ENCODE results near the gene SLC25A11. TPM values are rescaled to one million over a fixed set of nuclear protein-coding genes. Genes with fewer than 3 reads are reported as not detected.

SLC25A11 gene
- total RNA-seq, 3 donors from 2014 or later: 89.7 to 102 (median 98.1) TPM

DNA sequence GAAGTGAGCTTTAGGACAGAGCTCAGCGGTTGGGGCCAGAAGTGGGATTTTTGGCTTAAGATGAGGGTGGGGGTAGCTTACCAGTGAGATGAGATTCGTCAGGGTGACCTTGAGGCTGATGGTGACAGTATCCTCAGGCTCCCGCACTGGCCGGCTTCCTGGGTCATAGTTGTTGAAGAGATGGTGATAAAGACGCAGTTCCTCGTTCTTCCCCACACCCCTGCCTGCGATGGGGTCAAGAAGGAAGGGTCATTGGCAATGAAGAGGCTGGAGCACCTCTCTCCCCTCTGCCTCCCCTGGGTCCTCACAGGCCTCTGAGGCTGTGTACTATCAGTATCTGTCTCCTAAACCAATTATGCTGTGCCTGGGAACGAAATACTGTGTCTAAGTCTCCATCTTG lies 37.3 kb downstream of the SLC25A11 start:
- ATAC-seq (no peak), DNase-seq (no peak)
- Mint-ChIP-seq H3K4me3 (peak overlapping the region; percentile 34), H3K36me3 (ENCODE audit: insufficient read depth) (no peaks in the 10 kb centered on the region), H3K4me1 (ENCODE audit: low read depth) (peaks cover 34% of the 10 kb centered on the region), H3K27me3 (ENCODE audit: low read depth) (no peaks in the 10 kb centered on the region), H3K9me3 (no peaks in the 10 kb centered on the region)

DNA sequence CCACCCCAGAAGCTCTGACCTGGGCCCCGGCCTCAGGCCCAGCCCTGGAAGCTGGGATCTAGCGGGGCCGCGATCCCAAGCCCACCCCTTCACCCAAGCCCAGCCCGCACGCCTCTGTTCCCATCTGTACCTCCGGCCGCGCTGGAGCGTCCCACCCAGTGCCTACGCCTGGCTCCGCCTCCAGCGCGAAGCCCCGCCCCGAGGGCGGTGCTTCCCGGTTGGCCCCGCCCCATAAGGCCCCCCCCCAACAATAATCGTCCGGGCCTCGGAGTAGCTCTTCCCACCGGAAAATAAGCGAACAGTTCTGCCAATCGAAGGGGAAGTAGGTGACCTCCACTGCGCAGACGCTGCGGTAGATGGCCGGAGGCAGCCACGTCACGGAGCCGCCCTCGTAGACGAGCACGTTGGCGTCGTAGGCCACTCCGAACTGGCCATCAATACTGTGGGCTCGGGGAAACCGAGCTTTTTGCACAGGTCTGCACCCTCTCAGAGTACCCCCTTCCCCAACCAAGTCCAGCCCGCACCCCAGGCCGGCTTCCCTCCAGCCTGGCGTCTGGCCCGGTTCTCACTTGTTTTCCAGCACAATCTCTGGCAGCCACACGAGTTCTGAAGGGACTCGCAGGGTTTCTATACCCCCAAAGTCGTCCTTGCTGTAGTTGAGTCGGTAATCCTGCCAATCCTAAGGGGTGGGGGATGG lies 38.0 kb downstream of the SLC25A11 start:
- Mint-ChIP-seq H3K27me3 (ENCODE audit: low read depth) (no peaks in the 10 kb centered on the region), H3K4me1 (ENCODE audit: low read depth) (peaks cover 34% of the 10 kb centered on the region), H3K36me3 (ENCODE audit: insufficient read depth) (peaks cover 2% of the 10 kb centered on the region), H3K9me3 (no peaks in the 10 kb centered on the region), H3K4me3 (no peak overlapping the region)
- DNase-seq (no peak), ATAC-seq (no peak)

DNA sequence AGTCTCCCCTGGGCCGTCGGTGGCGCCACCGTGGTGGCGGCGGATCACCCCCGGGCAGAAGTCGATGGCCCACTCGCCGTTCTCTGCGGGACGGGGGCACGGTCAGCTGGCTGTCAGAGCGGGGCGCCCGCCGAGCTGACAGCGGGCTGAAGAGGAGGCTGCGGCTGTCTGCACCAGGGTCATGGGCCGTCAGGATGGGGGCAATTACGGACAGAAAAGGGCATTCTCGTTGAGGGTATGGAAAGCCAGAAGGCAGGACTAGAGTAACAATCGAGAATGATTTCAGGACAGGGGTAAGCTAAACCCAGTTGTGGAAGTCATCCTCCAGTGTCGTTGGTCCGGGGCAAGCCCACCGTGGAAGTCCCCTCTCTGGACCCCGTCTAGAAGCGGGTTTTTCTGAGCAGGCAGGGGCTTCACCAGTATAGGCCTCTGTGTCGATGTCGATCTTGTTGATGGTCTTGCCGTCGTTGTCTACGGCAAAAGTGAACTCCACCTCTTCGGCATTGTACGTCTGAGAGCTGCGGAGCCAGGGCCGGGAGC lies 38.7 kb downstream of the SLC25A11 start:
- DNase-seq: no peak
- peaks cover 34% of the 10 kb centered on the region for H3K4me1 Mint-ChIP-seq (ENCODE audit: low read depth)
- no peaks in the 10 kb centered on the region for H3K9me3 Mint-ChIP-seq

DNA sequence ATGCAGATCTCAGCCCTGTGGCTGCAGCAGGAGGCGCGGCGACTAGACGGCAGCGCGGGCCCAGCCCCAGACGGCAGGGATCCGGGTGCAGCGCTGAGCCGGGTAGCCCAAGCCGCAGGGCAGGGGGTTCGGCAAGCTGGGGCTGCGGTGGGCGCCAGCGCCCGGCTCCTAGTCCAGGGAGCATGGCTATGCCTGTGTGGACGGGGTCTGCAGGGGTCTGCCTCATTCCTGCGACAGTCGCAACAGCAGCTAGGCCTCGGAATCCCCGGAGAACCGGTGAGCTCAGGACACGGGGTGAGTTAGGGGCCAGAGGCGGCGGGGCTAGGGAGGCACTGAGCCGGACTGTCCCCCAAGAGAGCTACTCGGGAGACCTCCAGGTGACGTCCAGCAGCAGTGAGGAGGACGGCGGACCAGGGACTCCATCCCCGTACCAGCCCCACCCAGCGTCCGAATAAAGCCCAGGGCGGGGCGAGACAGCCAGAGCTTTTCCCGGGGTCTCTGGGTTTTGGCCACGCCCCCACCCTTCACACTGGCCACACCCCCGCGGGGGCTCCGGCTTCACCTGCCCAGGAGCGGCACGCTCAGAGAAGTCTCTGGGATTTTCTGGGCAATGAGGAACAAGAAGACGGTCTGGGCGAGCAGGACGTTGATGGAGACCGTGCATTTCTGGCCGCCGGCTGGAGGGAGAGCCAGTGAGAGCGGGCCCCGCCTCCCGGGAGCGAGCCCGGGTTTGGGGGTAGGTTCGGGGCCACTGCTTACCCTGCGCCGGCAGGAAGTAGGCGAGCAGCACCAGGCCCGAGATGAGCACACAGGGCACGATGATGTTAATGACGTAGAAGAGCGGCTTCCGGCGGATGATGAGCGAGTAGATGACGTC lies 39.4 kb downstream of the SLC25A11 start:
- Mint-ChIP-seq H3K36me3 (ENCODE audit: insufficient read depth) (peaks cover 5% of the 10 kb centered on the region), H3K4me1 (ENCODE audit: low read depth) (peaks cover 34% of the 10 kb centered on the region), H3K4me3 (peak overlapping the region; percentile 85), H3K27me3 (ENCODE audit: low read depth) (no peaks in the 10 kb centered on the region), H3K9me3 (no peaks in the 10 kb centered on the region)
- no peak for ATAC-seq
- DNase-seq: peak; percentile 46

More for the DNA sequence above, 38.7 kb downstream of the SLC25A11 start:
- Mint-ChIP-seq H3K4me3 (peak overlapping the region; percentile 85), H3K36me3 (ENCODE audit: insufficient read depth) (peaks cover 2% of the 10 kb centered on the region), H3K27me3 (ENCODE audit: low read depth) (no peaks in the 10 kb centered on the region)
- ATAC-seq: no peak

DNA sequence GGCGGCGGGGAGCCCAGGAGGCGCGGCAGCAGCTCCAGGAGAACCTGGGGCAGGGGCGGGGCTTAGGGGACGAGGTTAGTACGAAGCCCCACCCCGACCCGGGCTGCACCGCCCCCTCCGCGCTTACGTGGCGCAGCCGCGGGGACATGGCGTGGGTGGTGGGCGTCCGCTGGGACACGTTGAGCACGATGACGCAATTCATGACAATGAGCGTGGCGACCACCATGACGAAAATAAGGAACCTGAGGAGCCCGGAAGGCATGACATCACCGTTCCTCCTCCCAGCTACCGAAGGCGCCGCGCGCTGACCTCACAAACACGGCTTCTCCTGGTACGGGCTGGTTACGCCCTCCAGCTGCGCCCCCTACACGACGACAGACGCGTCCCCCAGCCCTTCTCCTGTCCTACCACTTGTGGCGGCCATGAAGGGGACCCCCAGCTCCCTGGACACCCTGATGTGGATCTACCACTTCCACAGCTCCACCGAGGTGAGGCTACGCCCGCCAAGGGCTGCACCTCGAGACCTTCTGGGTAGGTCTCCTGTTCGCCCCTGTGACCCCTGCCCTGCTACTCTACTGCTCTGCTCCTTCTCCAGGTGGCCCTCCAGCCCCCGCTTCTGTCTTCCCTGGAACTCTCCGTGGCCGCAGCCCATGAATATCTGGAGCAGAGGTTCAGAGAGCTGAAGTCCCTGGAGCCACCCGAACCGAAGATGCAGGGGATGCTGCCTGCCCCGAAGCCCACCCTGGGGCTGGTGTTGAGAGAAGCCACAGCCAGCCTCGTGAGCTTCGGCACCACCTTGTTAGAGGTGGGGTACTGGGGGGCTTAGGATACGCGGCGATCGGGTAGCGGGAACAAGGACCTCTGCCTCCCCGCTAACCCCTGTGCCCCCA lies 40.3 kb downstream of the SLC25A11 start, which contains the start of gene C17orf107:
C17orf107 (plus strand) TSS at position 196 of the 890 bp plus-strand sequence; CDS start at position 423, 227 bp downstream.
- H3K36me3 Mint-ChIP-seq (ENCODE audit: insufficient read depth): peaks cover 9% of the 10 kb centered on the region
- DNase-seq (peak; percentile 98), ATAC-seq (peak; percentile 84 to 85)
- peaks cover 34% of the 10 kb centered on the region for H3K4me1 Mint-ChIP-seq (ENCODE audit: low read depth)
- no peaks in the 10 kb centered on the region for H3K27me3 Mint-ChIP-seq (ENCODE audit: low read depth)
- H3K4me3 Mint-ChIP-seq: peak within 1 kb of the TSS; percentile 85
- H3K9me3 Mint-ChIP-seq: no peaks in the 10 kb centered on the region

DNA sequence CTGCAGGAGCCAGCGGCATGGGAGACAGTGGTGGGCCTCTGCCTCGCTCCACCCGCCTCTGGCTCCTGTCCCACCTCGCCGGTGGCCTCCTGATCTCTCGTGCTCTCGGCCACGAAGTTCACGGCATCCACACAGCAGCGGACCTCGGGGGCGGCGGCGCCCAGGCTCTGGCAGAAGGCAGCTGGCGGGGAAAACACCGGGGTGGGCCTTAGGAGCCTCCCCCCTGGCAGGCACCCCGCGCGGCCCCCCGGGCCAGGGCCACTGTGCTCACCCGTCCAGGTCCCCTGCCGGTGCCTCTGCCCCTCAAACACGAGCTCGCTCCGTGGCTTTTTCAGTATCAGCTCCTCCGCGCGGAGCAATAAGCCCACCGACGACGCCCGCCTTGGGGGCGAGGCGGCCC lies 40.9 kb downstream of the SLC25A11 start:
- DNase-seq: no peak
- Mint-ChIP-seq H3K9me3 (no peaks in the 10 kb centered on the region), H3K27me3 (ENCODE audit: low read depth) (no peaks in the 10 kb centered on the region), H3K36me3 (ENCODE audit: insufficient read depth) (peaks cover 9% of the 10 kb centered on the region), H3K4me1 (ENCODE audit: low read depth) (peaks cover 34% of the 10 kb centered on the region), H3K4me3 (peak overlapping the region; percentile 67)
- ATAC-seq: peak; percentile 3 to 8

DNA sequence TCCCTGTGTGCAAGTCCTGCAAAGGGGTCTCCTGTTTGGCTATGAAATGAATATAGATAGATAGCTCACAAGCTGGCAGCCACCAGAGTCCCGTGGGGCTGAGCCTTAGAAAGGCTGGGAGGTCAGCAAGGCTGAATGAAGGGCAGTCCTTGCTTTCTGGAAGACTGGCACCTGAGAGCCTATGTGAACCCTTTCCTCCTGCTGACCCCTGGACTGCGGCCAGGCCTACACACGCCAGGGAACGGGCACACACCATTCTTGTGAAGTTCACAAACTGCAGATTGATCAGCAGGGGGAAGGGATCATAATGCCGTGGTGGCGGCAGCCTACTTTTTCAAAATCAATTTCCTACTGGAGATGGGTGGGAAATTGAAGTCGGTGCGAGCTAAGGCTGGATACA lies 41.5 kb downstream of the SLC25A11 start:
- DNase-seq (no peak), ATAC-seq (no peak)
- Mint-ChIP-seq H3K36me3 (ENCODE audit: insufficient read depth) (peaks cover 9% of the 10 kb centered on the region), H3K27me3 (ENCODE audit: low read depth) (no peaks in the 10 kb centered on the region), H3K9me3 (no peaks in the 10 kb centered on the region), H3K4me1 (ENCODE audit: low read depth) (peaks cover 30% of the 10 kb centered on the region), H3K4me3 (peak overlapping the region; percentile 67)

DNA sequence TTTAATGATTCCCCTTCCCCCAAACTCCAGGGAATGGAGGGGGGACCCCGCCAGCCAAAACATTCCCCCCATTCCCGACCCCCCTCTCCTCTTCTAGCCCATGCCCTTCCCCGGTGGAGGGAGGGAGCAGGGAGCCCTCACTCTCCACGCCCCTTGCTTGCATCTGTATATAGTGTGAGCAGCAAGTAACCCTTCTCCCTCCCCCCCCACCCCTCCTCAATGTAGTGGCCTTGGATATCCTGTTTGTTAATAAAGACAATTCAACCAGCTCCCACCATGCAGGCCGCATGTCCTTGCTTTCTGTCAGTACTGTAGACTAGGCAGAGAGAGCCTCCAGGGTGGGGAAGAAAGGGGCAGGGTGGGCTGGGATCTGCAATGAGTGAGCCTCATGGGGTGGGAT lies 42.1 kb downstream of the SLC25A11 start:
- peaks cover 24% of the 10 kb centered on the region for H3K4me1 Mint-ChIP-seq (ENCODE audit: low read depth)
- DNase-seq: no peak
- no peak overlapping the region for H3K4me3 Mint-ChIP-seq
- H3K9me3 Mint-ChIP-seq: no peaks in the 10 kb centered on the region
- ATAC-seq: no peak
- H3K36me3 Mint-ChIP-seq (ENCODE audit: insufficient read depth): peaks cover 9% of the 10 kb centered on the region
- H3K27me3 Mint-ChIP-seq (ENCODE audit: low read depth): no peaks in the 10 kb centered on the region

DNA sequence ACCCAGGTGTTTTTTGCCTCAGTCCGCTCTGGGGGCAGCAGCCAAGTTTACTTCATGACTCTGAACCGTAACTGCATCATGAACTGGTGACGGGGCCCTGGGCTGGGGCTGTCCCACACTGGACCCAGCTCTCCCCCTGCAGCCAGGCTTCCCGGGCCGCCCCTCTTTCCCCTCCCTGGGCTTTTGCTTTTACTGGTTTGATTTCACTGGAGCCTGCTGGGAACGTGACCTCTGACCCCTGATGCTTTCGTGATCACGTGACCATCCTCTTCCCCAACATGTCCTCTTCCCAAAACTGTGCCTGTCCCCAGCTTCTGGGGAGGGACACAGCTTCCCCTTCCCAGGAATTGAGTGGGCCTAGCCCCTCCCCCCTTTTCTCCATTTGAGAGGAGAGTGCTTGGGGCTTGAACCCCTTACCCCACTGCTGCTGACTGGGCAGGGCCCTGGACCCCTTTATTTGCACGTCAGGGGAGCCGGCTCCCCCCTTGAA lies 42.6 kb downstream of the SLC25A11 start:
- no peak overlapping the region for H3K4me3 Mint-ChIP-seq
- peaks cover 12% of the 10 kb centered on the region for H3K36me3 Mint-ChIP-seq (ENCODE audit: insufficient read depth)
- no peak for ATAC-seq
- no peaks in the 10 kb centered on the region for H3K9me3 Mint-ChIP-seq
- no peaks in the 10 kb centered on the region for H3K27me3 Mint-ChIP-seq (ENCODE audit: low read depth)
- DNase-seq: no peak
- peaks cover 19% of the 10 kb centered on the region for H3K4me1 Mint-ChIP-seq (ENCODE audit: low read depth)

DNA sequence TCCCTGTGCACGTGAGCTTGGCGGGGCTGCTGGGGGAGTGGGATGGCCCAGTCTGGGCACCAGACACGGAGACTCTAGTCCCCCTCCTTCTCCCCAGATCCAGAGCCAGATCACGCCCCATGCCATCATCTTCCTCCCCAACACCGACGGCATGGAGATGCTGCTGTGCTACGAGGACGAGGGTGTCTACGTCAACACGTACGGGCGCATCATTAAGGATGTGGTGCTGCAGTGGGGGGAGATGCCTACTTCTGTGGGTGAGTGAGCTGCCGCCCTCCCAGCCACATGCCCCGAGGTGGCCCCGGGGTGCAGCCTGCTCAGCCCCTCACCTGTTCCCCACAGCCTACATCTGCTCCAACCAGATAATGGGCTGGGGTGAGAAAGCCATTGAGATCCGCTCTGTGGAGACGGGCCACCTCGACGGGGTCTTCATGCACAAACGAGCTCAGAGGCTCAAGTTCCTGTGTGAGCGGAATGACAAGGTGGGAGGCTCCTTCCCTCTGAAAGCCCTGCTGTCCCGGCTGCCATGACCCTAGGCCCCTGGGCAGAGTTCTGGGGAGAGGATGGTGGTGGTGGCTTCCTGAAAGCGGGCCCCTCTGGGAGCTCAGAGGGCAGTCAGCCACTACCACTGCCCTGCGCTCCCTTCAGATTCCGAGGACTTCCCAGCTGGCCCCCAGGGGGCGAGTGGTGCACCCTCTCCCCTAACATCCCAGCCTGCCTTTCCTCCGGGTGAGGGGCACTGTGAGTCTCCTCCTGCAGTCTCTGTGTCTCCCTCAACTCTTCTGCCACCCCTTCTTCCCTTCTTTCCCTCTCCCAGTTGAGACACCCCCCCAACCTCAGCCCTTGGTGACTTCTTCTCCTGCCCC lies 43.3 kb downstream of the SLC25A11 start:
- Mint-ChIP-seq H3K36me3 (ENCODE audit: insufficient read depth) (peaks cover 12% of the 10 kb centered on the region), H3K27me3 (ENCODE audit: low read depth) (no peaks in the 10 kb centered on the region), H3K4me1 (ENCODE audit: low read depth) (peaks cover 18% of the 10 kb centered on the region), H3K4me3 (no peak overlapping the region), H3K9me3 (no peaks in the 10 kb centered on the region)
- ATAC-seq: no peak
- no peak for DNase-seq

DNA sequence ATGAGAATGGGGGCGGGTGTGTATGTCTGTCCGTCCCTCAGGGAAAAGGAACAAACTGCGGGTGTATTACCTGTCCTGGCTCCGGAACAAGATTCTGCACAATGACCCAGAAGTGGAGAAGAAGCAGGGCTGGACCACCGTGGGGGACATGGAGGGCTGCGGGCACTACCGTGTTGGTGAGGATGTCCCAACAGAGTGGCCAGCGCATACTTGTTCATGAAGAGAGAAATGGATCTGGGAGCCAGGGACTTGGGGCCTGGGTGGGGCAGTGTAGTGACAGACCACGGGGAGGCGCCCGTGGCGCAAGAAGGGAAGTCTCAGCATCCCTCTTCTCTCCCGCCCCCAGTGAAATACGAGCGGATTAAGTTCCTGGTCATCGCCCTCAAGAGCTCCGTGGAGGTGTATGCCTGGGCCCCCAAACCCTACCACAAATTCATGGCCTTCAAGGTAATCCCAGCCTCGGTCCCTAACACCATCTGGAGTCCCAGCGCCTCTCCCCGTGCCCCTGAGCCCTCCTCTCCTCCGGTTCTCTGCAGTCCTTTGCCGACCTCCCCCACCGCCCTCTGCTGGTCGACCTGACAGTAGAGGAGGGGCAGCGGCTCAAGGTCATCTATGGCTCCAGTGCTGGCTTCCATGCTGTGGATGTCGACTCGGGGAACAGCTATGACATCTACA lies 44.1 kb downstream of the SLC25A11 start:
- Mint-ChIP-seq H3K9me3 (no peaks in the 10 kb centered on the region), H3K27me3 (ENCODE audit: low read depth) (no peaks in the 10 kb centered on the region), H3K4me1 (ENCODE audit: low read depth) (peaks cover 15% of the 10 kb centered on the region), H3K4me3 (no peak overlapping the region), H3K36me3 (ENCODE audit: insufficient read depth) (peaks cover 12% of the 10 kb centered on the region)
- DNase-seq (no peak), ATAC-seq (no peak)

DNA sequence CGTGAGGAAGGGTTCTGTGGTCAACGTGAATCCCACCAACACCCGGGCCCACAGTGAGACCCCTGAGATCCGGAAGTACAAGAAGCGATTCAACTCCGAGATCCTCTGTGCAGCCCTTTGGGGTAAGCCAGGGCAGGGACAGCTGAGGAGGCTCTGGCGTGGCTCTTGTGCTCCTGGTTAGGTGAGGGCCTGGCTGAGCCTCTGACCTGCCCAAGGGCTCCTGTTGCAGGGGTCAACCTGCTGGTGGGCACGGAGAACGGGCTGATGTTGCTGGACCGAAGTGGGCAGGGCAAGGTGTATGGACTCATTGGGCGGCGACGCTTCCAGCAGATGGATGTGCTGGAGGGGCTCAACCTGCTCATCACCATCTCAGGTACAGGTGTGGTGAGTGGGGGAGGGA lies 44.7 kb downstream of the SLC25A11 start:
- H3K4me1 Mint-ChIP-seq (ENCODE audit: low read depth): peaks cover 13% of the 10 kb centered on the region
- no peak overlapping the region for H3K4me3 Mint-ChIP-seq
- no peak for ATAC-seq
- DNase-seq: no peak
- no peaks in the 10 kb centered on the region for H3K27me3 Mint-ChIP-seq (ENCODE audit: low read depth)
- H3K36me3 Mint-ChIP-seq (ENCODE audit: insufficient read depth): peaks cover 14% of the 10 kb centered on the region
- no peaks in the 10 kb centered on the region for H3K9me3 Mint-ChIP-seq

Measured in activated T-cell treated with anti-CD3 and anti-CD28 coated beads, Interleukin-2, amount 50 U/mL, for 4 hours (primary cell).